Prostate gland (tissue), 2 donors: ENCODE measurements around the gene STARD4.

Source experiments
- CTCF ChIP-seq, 4 experiments: fragments of 200-600 bp in 2 of 4; fragments of 450-650 bp in 2 of 4; sonication (generic) in 2 of 4; IDR thresholded peaks; 1 replicate in 3 of 4; 2 replicates in 1 of 4; pipeline ENCODE4 v1.5.1; 2016 to 2019; ENCODE audit warnings: antibody characterized with exemption in 4 of 4, mild to moderate bottlenecking in 2 of 4, moderate library complexity in 2 of 4
- POLR2A ChIP-seq: fragments of 450-650 bp; IDR thresholded peaks from one replicate; pipeline ENCODE4 v1.6.1; 2016; ENCODE audit warnings: antibody characterized with exemption, mild to moderate bottlenecking
- POLR2AphosphoS5 ChIP-seq: sonication (generic); formaldehyde crosslinking; IDR thresholded peaks from one replicate; pipeline ENCODE4 v1.6.1; 2017; ENCODE audit warnings: antibody characterized with exemption

DNA sequence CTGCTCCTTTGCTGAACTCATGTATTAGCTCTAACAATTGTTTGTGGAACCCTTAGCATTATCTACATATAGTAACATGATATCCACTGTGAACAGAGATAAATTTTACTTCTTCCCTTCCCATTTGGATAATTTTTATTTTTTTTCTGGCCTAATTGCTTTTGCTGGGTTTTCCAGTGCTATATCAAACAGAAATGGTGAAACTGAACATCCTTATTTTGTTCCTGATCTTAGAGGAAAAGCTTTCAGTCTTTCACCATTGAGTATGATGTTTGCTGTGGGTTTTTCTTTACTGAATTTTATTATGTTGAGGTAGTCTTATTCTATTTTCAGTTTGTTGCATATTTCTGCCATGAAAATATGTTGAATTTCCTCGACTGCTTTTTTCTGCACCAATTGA lies 44.8 kb upstream of the STARD4 start:
- TF ChIP-seq CTCF (IDR thresholded peaks at IDR 0.05) (no peak), POLR2AphosphoS5 (no peak), POLR2A (no peak)
